Activated CD4-positive, alpha-beta T cell treated with anti-CD3 and anti-CD28 coated beads for 24 hours (primary cell): ENCODE data around the gene AAGAB.
"Not testable (repeated sequence)": the region's sequence is repeated elsewhere in the genome, so short reads cannot be mapped to it uniquely, and the experiment has no call there.

Experiments
- DNase-seq, 2 donors: peaks; one replicate each; pipeline ENCODE4 v3.0.0-alpha.2; 2020; ENCODE audit warnings: low read depth in 2 of 2

Gene AAGAB

DNA sequence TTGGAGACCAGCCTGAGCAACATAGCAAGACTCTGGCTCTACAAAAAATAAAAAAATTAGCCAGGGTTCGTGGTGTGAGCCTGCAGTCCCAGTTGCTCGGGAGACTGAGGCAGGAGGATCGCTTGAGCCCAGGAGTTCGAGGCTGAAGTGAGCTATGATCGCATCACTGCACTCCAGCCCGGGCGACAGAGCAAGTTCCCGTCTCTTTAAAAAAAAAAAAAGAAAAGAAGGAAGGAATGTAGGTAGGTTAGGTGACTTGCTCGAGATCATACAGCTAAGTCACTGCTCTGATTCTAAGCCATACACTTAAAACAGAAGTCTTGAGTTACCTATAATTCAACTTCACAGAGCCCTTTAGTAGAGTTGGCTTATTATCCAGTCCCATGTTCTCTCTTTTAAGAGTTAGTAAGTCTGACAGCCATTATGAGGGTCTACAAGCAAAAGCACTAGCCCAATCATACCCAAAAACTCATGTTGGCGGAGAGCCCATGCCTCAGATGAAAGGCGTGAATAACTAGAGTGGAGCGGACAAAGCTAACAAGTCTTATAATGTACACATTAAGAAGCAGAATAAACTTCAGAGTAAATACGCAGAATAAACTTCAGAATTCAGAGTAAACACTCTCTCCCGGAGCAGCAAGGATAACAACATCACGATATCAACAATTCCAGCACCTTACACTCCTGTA is 768 bp downstream of the AAGAB start:
- no peak for DNase-seq

DNA sequence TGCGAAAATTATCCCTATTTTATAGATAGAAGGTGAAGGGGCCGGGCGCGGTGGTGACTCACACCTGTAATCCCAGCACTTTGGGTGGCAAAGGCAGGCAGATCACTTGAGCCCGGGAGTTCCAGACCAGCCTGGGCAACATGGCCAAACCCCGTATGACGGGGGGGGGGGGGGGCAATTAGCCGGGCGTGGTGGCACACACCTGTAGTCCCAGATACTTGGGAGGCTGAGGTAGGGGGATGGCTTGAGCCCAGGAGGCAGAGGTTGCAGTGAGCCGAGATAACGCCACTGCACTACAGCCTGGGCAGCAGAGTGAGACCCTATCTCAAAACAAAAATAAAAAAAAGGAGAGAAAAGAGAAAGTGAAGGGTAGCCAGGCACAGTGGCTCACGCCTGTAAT is 1.4 kb downstream of the AAGAB start:
- no peak for DNase-seq

DNA sequence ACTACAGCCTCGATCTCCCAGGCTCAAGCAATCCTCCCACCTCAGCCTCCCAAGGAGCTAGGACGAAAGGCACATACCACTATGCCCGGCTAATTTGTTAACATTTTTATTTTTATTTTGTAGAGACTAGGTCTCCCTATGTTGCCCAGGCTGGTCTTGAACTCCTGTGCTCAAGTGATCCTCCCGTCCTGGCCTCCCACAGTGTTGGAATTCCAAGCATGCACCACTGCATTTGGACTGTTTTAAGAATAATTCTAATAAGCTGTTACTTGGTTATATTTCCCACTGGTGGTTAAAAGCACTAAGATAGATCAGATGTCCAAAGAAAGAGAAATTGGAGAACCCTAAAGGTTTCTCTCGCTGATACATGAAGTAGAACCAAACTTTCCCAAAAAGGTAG is 3.1 kb downstream of the AAGAB start:
- DNase-seq: no peak

DNA sequence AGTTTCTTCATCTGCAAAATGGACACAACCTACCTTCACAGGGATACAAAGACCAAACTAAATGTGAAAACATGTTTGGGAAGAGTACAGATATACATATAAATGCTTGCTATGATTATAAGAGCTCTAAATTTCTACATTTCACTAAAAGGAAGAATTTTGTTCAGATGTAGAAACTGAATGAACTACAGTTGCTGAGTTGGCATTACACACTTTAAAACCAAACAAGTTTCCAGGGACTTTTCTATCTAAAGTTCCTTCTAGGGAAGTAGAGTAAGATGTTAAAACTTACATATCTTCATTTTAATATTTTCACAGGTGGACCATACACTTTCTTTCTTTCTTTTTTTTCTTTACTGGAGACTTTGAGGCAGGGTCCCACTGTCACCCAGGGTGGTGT is 4.6 kb downstream of the AAGAB start:
- no peak for DNase-seq

DNA sequence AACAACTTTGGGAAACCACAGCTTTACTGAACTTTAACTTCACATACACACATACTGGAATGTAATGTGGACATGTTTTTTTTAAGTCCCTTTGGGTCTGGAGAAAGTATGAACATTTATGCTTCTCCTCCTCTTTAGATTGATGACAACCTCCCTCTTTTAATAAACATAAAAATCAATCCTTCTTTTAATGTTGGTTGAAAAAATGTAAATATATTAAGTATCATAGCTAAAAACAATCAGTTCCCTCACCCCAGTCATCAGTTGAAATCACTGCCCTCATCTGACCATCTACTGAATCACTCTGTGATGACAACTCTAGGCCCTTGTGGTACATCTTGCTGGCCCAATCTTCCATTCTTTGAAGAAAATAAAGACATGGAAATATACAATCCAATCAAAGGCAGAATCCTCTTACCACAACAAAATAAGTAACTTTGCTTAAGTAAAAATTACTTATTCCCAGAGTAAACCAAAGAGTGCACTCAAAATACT is 6.4 kb downstream of the AAGAB start:
- no peak for DNase-seq

DNA sequence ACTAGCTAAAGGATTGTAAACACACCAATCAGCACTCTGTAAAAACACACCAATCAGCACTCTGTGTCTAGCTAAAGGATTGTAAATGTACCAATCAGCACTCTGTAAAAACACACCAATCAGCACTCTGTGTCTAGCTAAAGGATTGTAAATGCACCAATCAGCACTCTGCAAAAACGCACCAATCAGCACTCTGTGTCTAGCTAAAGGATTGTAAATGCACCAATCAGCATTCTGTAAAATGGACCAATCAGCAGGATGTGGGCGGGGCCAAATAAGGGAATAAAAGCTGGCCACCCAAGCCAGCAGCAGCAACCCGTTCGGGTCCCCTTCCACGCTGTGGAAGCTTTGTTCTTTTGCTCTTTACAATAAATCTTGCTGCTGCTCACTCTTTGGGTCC is 7.9 kb downstream of the AAGAB start:
- DNase-seq: not testable (repeated sequence)

DNA sequence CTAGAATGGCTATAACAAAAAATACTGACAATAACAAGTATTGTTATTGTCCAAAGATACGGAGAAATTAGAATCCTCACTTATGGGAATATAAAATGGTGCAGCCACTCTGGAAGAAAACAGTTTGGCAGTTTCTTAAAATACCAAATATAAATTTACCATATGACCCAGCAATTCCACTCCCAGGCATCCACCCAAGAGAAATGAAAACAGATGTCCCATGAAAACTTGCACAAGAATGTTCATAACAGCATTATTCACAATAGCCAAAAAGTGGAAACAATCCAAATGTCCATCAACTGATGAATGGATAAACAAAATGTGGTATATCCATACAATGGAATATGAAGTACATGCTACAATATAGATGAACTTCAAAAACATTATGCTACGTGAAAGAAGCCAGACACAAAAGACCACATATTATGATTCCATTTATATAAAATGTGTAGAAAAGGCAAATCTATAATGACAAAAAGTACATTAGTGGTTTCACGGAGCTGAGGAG is 9.4 kb downstream of the AAGAB start:
- DNase-seq: no peak

DNA sequence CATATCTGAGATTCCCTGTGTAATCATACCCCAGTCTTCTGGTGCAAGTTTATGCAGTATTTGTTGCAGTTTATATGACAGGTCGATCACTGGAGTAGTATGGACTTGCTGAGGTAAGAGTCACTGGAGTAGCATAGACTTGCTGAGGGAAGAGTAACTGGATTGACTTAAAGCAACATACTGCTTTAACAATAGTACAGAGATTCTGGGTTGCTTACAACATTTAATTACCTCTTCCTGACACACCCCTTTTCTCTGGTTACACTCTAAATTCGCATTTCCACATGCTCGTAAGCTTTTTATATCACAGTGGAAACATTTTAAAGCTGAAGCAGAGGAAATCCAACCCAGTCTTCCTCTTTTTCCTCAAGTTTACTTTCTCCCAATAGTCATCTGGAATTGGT is 11.8 kb downstream of the AAGAB start:
- no peak for DNase-seq

DNA sequence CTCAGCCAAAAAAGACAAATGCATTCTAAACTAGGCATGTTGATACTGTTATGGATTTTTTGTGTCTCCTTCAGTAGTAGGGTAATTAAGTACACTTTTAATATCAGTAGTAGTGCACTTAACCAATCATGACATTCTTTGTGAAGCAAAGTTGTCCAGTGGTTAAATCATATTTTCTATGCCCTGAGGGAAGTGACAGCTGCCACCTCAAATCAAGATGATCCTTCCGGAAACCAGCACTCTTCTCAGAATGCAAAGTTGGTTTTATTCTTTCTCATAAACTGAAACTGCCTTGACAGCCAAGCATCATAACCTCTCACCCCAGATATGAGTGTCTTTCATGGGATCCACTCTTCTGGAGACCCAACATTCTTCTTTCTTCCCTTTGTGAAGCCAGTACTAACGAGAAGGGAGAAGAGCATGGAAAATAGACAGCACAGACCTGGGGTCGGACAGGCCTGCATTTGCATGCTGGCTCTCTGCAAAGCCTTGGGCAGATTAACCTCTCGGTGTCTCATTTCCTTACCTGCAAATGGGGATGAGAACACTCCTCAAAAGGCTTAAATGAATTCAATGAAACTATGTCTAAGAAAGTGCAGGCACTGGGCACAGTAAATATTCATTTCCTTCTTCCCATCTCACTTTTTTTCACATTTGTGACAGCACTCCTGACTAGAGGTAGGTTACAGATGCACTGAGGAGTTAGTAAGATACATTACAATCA is 13.2 kb downstream of the AAGAB start:
- peak in 1 of 2 donors; percentile 10 for DNase-seq

DNA sequence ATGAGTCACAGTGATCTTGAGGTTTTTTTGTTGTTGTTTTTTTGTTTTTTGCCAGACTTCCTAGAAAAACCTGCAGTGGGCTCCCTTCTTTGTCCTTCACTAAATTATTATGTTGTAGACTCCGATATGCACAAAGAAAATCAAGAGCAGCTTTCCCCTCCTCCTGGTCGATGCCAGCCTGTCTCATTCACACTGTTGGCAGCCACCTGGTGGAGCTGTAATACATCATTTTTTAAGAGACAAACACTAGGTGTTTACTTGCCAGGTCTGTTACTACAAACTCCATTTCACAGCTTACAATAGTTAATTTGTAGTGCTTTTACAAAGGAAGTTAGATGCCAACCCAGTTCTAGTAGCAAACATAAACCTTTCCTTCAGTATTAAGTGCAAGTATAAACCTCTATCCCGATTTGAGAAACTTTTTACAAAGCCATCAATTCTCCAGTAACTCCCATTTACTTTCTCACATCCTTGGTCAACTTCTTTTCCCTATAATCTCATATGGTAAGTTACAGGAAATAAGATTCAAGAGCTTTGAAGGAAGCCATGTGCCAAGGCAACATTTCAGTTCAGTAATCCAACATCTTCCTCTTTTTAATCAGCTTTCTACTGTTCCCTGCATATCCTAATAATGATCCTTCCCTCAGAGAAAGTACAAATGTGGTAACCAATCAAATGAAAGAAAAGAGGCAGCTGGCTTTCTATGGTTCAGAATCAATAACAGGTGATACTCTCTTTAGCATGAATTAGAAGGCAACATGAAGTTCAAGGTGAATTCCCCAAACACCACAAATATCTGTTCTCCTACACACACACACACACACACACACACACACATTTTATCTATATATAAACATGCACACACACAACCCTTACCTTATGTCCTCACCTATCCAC is 14.0 kb downstream of the AAGAB start:
- no peak for DNase-seq

DNA sequence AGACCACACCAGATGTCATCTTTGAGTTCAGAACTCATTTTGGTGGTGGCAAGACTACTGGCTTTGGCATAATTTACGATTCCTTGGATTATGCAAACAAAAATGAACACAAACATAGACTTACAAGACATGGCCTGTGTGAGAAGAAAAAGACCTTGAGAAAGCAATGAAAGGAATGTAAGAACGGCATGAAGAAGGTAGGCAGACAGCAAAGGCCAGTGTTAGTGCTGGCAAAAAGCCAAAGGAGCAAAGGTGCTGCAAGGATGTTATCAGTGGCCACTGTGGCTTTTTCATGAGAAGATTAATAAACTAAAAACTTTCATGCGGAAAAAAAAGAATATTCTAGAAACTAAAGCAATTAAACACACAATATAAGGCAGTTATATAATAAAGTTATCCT is 21.9 kb downstream of the AAGAB start:
- DNase-seq: no peak

DNA sequence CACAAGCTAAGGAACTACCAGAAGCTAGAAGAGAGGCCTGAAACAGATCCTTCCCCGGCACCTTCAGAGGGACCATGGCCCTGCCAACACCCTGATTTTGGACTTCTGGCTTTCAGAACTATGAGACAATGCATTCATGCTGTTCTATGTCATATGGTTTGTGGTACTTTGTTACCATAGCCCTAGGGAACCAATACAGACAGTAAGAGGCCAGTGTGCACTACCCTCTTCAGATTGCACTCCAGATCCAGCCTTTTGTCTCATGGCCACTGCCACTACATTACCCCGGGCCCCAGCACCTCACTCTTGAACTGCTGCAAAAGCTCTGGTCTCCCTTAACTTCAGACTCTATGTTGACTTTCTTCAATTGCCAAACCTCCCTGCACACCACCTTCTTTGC is 24.0 kb downstream of the AAGAB start:
- DNase-seq: no peak

DNA sequence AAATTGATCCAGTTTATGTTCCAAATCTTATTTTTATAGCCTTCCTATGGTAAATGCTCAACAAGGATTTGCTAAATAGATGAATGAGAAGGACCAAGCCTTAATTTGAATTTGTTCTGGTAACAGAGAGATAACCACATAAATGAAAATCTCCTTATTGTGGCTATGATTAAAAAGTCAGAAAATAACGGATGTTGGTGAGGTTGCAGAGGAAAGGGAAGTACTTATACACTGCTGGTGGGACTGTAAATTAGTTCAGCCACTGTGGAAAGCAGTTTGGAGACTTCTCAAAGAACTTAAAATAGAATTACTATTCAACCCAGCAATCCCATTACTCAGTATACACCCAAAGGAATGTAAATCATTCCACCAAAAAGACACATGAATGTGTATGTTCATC is 26.2 kb downstream of the AAGAB start:
- DNase-seq: no peak

DNA sequence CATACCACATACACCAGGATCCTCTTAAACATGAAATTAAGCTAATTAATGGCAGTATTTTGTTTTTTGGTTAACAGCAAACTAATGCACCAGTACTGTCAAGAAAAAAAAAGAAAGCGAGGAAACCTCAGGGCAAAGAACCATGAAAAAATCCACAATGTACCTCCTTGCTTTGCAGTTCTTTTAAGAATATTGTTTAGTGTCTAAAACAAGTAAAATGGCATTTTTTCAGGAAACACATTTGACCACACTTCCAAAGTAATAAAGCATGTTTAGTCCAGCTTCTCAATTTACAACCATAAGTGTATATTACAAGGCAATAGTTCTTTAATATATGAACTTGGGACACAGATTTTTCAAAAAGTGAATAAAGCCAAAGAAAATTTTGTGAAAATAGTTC is 26.6 kb downstream of the AAGAB start:
- DNase-seq: no peak

DNA sequence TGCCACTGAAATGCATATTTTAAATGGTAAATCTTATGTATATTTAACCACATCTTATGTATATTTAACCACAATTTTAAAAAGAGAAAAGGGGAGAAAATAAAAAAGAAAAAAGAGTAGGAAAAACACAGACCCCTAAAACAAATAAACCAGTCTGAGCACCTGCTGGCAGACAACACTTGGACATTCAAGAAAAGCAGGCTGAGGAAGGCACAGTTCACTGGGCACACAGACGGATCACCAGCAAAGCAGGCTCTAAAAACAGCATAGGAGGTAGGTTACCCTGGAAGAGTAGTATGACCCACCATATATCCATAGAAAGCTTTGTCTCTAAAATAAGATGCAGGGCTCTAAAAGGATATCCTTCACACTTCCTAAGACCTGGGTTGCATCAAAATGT is 27.0 kb downstream of the AAGAB start:
- DNase-seq: no peak

DNA sequence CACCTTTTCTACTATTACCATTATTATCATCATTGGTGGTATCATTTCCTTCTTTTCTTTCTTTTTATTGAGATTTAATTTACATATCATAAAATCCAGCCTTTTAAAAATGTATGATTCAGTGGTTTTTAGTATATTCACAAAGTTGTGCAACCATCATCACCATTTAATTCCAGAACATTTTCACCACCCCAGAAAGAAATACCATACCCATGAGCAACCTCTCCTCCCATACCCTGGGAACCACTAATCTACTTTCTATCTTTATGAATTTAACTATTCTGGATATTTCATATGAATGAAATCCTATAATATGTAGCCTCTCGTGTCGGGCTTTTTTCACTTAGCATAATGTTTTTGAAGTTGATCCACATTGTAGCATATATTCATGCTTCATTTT is 29.1 kb downstream of the AAGAB start:
- DNase-seq: no peak

DNA sequence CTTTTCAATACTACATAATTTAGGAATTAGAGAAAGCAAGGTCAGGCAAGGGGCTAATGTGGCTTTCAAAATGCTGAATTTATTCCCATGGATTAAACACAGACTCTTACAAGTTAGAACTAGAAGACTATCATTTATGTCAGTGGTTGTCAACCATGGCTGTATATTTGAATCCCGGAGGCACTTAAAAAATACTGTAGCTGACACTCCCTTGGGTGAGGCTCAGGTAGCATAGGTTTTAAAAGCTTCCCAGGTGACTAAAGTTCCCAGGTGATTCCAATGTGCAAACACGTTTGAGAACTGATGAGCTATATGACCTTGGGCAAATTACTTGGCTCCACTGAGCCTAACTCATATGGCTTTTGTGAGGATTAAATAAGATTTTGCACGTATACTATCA is 29.6 kb downstream of the AAGAB start:
- no peak for DNase-seq

DNA sequence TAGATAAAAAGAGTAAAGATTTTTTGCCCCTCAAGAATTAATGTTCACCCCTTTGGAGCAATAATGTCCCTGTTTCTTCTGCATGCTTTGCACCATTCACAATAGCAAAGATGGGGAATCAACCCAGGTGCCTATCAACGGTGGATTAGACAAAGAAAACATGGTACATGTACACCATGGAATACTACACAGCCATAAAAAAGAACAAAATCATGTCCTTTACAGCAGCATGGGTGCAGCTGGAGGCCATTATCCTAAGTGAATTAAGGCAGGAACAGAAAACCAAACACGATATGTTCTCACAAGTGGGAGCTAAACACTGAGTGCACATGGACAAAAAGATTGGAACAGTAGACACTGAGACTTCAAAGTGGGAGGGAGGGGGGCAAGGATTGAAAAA is 35.2 kb downstream of the AAGAB start:
- DNase-seq: no peak

DNA sequence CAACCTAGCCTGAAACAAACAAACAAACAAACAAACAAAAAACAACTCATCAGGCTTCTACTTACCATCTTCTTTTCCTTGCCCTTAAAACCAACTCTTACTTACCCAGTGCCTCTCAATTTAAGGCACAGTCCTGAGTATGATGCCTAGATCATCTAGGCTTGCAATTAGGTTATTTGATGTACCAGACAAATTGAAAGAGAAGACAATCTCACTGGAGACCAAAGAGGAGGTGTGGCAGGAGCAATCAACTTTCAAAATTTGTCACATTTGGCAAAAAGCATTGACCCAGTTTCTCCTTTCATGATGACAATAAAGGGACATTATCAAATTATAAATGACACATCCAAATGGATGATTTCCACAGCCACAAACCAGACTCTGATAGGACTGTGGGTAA is 36.0 kb downstream of the AAGAB start:
- DNase-seq: no peak

DNA sequence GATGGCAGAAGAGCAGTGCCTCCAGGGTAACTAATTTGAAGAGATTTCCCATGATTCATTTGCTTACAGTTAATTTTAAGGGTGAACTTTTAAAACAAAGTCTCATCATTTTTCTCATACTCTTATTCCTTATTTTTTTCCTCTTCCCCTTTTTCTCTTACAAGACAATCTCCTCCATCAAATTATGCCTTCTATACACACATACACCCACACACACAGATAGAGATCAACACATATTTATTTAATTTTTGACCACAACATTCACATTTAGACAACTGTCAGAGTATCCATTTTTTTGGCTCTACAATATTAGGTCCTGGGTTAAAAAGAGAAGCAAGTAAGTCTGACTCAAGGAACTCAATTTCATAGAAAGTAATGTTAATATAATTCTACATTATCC is 37.6 kb downstream of the AAGAB start:
- no peak for DNase-seq

DNA sequence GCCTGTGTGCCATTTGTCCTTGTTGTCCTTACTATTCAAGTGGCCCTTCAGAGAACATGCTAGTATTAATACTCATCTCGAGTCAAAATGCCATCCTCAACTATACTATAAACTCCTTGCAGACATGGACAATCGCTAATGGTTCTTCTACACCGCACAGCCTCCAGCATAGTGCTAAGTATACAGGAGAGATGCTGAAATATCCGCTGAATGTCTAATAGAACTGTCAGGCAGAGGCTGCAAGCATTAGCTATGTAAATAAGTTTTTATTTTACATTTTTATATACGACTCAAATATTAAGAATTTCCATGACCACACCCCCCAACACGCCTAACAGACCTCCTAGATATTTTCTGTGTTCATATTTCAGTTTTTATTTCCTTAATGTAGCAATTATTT is 39.4 kb downstream of the AAGAB start:
- no peak for DNase-seq

DNA sequence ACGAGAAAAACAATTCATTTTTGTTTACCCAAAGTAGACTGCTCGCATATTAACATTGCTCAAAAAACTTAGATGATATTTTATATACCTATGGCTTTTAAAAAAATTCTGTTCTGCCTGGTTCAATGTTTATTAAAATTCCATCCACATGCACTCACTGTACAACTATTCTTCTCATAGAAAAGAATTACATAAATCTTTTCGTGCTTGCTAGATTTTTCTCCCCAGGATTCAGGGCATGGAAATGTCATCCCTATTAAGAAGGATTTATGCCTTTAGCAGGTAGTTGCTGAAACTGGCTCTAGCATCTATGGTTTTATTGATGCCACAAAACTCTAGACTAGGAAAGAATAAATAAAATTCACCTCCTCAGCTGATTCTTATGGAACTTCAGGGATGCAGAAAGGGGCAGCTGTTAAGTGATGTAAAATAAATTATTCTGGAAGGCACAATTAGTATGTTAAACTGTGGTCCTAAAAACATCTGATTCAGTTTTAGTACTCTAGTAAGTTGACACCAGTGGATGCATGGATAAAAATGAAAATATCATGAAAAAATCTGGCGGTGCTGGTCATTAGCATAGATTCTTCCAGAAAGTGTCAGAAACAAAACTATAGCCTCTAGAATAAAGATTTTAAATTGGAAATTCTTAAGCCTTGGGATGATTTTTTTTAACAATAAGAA is 41.6 kb downstream of the AAGAB start:
- DNase-seq: no peak
